ENCODE results near the gene PRKAR2B.

Gene PRKAR2B

GRCh38 chr7:107162475-107162874 lies 118.0 kb downstream of the PRKAR2B start:
- Histone ChIP-seq H3K9me3 (ENCODE audit: control insufficient read depth, insufficient read depth, low read depth, low read length) (no peaks in the 10 kb centered on the region), H3K36me3 (ENCODE audit: control insufficient read depth, insufficient read depth, low read length) (peaks cover 5% of the 10 kb centered on the region; the same call in 1 of the 2 replicates), H3K27me3 (ENCODE audit: control insufficient read depth, insufficient read depth, low read length) (no peaks in the 10 kb centered on the region), H3K4me3 (ENCODE audit: low read depth, low read length) (no peak overlapping the region), H3K27ac (ENCODE audit: low read depth, low read length) (no peak overlapping the region), H3K4me1 (ENCODE audit: control insufficient read depth, insufficient read depth, low read length) (peaks cover 14% of the 10 kb centered on the region; the same call in 1 of the 2 replicates), H3K9ac (ENCODE audit: low read length) (no peak overlapping the region)

- peaks cover 5% of the 10 kb centered on the region; the same call in 1 of the 2 replicates for H3K36me3 ChIP-seq (ENCODE audit: control insufficient read depth, insufficient read depth, low read length)
- no peak overlapping the region for H3K27ac ChIP-seq (ENCODE audit: low read depth, low read length)
- H3K9ac ChIP-seq (ENCODE audit: low read length), result no peak overlapping the region
- peaks cover 14% of the 10 kb centered on the region; the same call in 1 of the 2 replicates for H3K4me1 ChIP-seq (ENCODE audit: control insufficient read depth, insufficient read depth, low read length)
- no peaks in the 10 kb centered on the region for H3K27me3 ChIP-seq (ENCODE audit: control insufficient read depth, insufficient read depth, low read length)
- H3K4me3 ChIP-seq (ENCODE audit: low read depth, low read length), result no peak overlapping the region
- H3K9me3 ChIP-seq (ENCODE audit: control insufficient read depth, insufficient read depth, low read depth, low read length), result no peaks in the 10 kb centered on the region
Measured at GRCh38 chr7:107164092-107164491, 119.6 kb downstream of the PRKAR2B start.

GRCh38 chr7:107165341-107165740 lies 120.8 kb downstream of the PRKAR2B start:
- no peaks in the 10 kb centered on the region for H3K27me3 ChIP-seq (ENCODE audit: control insufficient read depth, insufficient read depth, low read length)
- H3K9me3 ChIP-seq (ENCODE audit: control insufficient read depth, insufficient read depth, low read depth, low read length), result no peaks in the 10 kb centered on the region
- H3K36me3 ChIP-seq (ENCODE audit: control insufficient read depth, insufficient read depth, low read length), result no peaks in the 10 kb centered on the region
- H3K4me1 ChIP-seq (ENCODE audit: control insufficient read depth, insufficient read depth, low read length), result peaks cover 14% of the 10 kb centered on the region; the same call in 1 of the 2 replicates
- H3K4me3 ChIP-seq (ENCODE audit: low read depth, low read length), result no peak overlapping the region
- no peak overlapping the region for H3K9ac ChIP-seq (ENCODE audit: low read length)
- H3K27ac ChIP-seq (ENCODE audit: low read depth, low read length), result no peak overlapping the region

- H3K9ac ChIP-seq (ENCODE audit: low read length), result peak overlapping the region; percentile 85
Measured at GRCh38 chr7:107166736-107167426, 122.4 kb downstream of the PRKAR2B start.

GRCh38 chr7:107167483-107168232 lies 123.2 kb downstream of the PRKAR2B start:
- Histone ChIP-seq H3K9me3 (ENCODE audit: control insufficient read depth, insufficient read depth, low read depth, low read length) (no peaks in the 10 kb centered on the region), H3K27me3 (ENCODE audit: control insufficient read depth, insufficient read depth, low read length) (no peaks in the 10 kb centered on the region), H3K36me3 (ENCODE audit: control insufficient read depth, insufficient read depth, low read length) (no peaks in the 10 kb centered on the region), H3K4me3 (ENCODE audit: low read depth, low read length) (peak overlapping the region; percentile 89), H3K27ac (ENCODE audit: low read depth, low read length) (peak overlapping the region; percentile 95), H3K9ac (ENCODE audit: low read length) (peak overlapping the region; percentile 85), H3K4me1 (ENCODE audit: control insufficient read depth, insufficient read depth, low read length) (peaks cover 17% of the 10 kb centered on the region)

More at GRCh38 chr7:107166736-107167426, 122.4 kb downstream of the PRKAR2B start:
- Histone ChIP-seq H3K27me3 (ENCODE audit: control insufficient read depth, insufficient read depth, low read length) (no peaks in the 10 kb centered on the region), H3K9me3 (ENCODE audit: control insufficient read depth, insufficient read depth, low read depth, low read length) (no peaks in the 10 kb centered on the region), H3K4me1 (ENCODE audit: control insufficient read depth, insufficient read depth, low read length) (peaks cover 17% of the 10 kb centered on the region), H3K27ac (ENCODE audit: low read depth, low read length) (peak overlapping the region; percentile 95), H3K4me3 (ENCODE audit: low read depth, low read length) (peak overlapping the region; percentile 89), H3K36me3 (ENCODE audit: control insufficient read depth, insufficient read depth, low read length) (no peaks in the 10 kb centered on the region)

GRCh38 chr7:107168233-107169119 lies 124.0 kb downstream of the PRKAR2B start, which contains the start of gene HBP1:
TSS of gene HBP1 (plus strand) at chr7:107169003. CDS start at chr7:107179894, 10,891 bp downstream.
- Histone ChIP-seq H3K9ac (ENCODE audit: low read length) (peak within 1 kb of the TSS; percentile 85), H3K4me3 (ENCODE audit: low read depth, low read length) (peak within 1 kb of the TSS; percentile 96), H3K36me3 (ENCODE audit: control insufficient read depth, insufficient read depth, low read length) (no peaks in the 10 kb centered on the region), H3K27me3 (ENCODE audit: control insufficient read depth, insufficient read depth, low read length) (no peaks in the 10 kb centered on the region), H3K9me3 (ENCODE audit: control insufficient read depth, insufficient read depth, low read depth, low read length) (no peaks in the 10 kb centered on the region), H3K27ac (ENCODE audit: low read depth, low read length) (peak within 1 kb of the TSS; percentile 95), H3K4me1 (ENCODE audit: control insufficient read depth, insufficient read depth, low read length) (peaks cover 24% of the 10 kb centered on the region)

GRCh38 chr7:107169120-107170050 lies 124.9 kb downstream of the PRKAR2B start:
- Histone ChIP-seq H3K9me3 (ENCODE audit: control insufficient read depth, insufficient read depth, low read depth, low read length) (no peaks in the 10 kb centered on the region), H3K4me3 (ENCODE audit: low read depth, low read length) (peak overlapping the region; percentile 96), H3K36me3 (ENCODE audit: control insufficient read depth, insufficient read depth, low read length) (no peaks in the 10 kb centered on the region), H3K27me3 (ENCODE audit: control insufficient read depth, insufficient read depth, low read length) (no peaks in the 10 kb centered on the region), H3K9ac (ENCODE audit: low read length) (peak overlapping the region; percentile 84), H3K4me1 (ENCODE audit: control insufficient read depth, insufficient read depth, low read length) (peaks cover 33% of the 10 kb centered on the region), H3K27ac (ENCODE audit: low read depth, low read length) (peak overlapping the region; percentile 95)

GRCh38 chr7:107170051-107170915 lies 125.8 kb downstream of the PRKAR2B start:
- no peaks in the 10 kb centered on the region for H3K9me3 ChIP-seq (ENCODE audit: control insufficient read depth, insufficient read depth, low read depth, low read length)
- H3K4me1 ChIP-seq (ENCODE audit: control insufficient read depth, insufficient read depth, low read length), result peaks cover 35% of the 10 kb centered on the region
- no peaks in the 10 kb centered on the region for H3K27me3 ChIP-seq (ENCODE audit: control insufficient read depth, insufficient read depth, low read length)
- peak overlapping the region; percentile 95; the same call in 1 of the 2 replicates for H3K27ac ChIP-seq (ENCODE audit: low read depth, low read length)
- H3K4me3 ChIP-seq (ENCODE audit: low read depth, low read length), result peak overlapping the region; percentile 96
- H3K9ac ChIP-seq (ENCODE audit: low read length), result peak overlapping the region; percentile 79
- H3K36me3 ChIP-seq (ENCODE audit: control insufficient read depth, insufficient read depth, low read length), result no peaks in the 10 kb centered on the region

GRCh38 chr7:107171496-107171895 lies 127.0 kb downstream of the PRKAR2B start:
- H3K9ac ChIP-seq (ENCODE audit: low read length), result no peak overlapping the region
- H3K4me3 ChIP-seq (ENCODE audit: low read depth, low read length), result no peak overlapping the region
- H3K27me3 ChIP-seq (ENCODE audit: control insufficient read depth, insufficient read depth, low read length), result no peaks in the 10 kb centered on the region
- no peak overlapping the region for H3K27ac ChIP-seq (ENCODE audit: low read depth, low read length)
- no peaks in the 10 kb centered on the region for H3K9me3 ChIP-seq (ENCODE audit: control insufficient read depth, insufficient read depth, low read depth, low read length)
- H3K4me1 ChIP-seq (ENCODE audit: control insufficient read depth, insufficient read depth, low read length), result peaks cover 28% of the 10 kb centered on the region
- H3K36me3 ChIP-seq (ENCODE audit: control insufficient read depth, insufficient read depth, low read length), result no peaks in the 10 kb centered on the region
